ENCODE results near the gene CSKMT.
"Not testable (repeated sequence)": the region's sequence is repeated elsewhere in the genome, so short reads cannot be mapped to it uniquely, and the experiment has no call there.

Gene CSKMT

DNA sequence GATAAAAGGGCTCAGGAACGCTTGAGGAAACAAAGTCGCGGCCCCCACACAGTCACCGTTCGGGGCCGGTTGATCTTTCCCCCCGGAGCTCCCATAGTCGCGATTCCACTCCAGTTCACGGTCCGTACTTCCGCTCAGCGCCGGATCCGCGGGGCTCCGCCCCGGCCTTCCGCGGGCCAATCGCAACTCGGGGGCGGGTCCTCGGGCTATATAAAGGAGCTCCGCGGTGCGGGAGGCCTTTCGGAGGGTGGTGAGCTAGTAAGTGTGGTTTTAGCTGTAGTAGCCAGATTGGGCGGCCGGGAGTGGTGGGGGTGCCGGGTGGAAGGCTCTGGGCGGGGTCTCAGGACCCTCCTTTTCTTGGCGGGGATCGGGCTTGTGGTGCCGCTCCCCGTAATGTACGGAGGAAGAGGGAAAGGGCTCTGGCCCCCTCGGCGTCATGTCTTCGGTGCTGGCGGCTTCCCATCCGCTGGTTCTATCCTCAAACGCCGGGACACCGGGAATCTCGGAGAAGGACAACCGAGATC lies at the start of gene CSKMT, which contains the start of gene C11orf98:
TSS of gene CSKMT (plus strand) at position 238 of the 524 bp plus-strand sequence. CDS start 568 bp downstream, outside the sequence.
TSS of gene C11orf98 (minus strand) at position 136 of the 524 bp plus-strand sequence. CDS start at position 95, 41 bp downstream.
- peak within 1 kb of the TSS; percentile 96 for H3K4me3 ChIP-seq (ENCODE audit: control insufficient read depth, low read depth, low read length)
- no peak for TF ChIP-seq CTCF (IDR thresholded peaks at IDR 0.05; ENCODE audit: control insufficient read depth, insufficient read depth, low read depth, low read length, missing control alignments)
- peak; percentile 71 for DNase-seq (ENCODE audit: low read depth)

- no peak for TF ChIP-seq CTCF (IDR thresholded peaks at IDR 0.05; ENCODE audit: control insufficient read depth, insufficient read depth, low read depth, low read length, missing control alignments)
- no peak overlapping the region for H3K4me3 ChIP-seq (ENCODE audit: control insufficient read depth, low read depth, low read length)
- DNase-seq (ENCODE audit: low read depth) = no peak
Observed at GRCh38 chr11:62615521-62615920, 49.6 kb upstream of the CSKMT start.

DNA sequence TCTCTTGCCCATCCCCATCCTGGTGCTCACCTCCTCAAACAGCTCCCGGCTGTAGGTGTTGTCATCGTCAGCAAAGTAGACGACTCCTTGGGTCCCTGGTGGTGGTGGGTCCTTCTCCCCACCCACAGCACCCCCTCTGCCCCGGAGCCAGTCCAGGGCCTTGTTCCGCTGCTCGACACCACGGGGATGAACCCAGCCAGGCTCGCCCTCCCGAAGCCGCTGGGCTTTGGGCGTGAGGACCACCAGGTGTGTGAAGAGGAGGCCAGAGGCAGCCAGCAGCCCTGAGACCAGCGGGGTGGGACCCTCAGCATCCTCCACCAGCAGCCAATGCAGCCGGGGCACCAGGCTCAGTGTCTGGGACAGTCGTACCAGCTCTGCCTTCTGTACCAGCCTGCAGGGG lies 48.2 kb upstream of the CSKMT start:
- not testable (repeated sequence) for H3K4me3 ChIP-seq (ENCODE audit: control insufficient read depth, low read depth, low read length); DNase-seq (ENCODE audit: low read depth)

DNA sequence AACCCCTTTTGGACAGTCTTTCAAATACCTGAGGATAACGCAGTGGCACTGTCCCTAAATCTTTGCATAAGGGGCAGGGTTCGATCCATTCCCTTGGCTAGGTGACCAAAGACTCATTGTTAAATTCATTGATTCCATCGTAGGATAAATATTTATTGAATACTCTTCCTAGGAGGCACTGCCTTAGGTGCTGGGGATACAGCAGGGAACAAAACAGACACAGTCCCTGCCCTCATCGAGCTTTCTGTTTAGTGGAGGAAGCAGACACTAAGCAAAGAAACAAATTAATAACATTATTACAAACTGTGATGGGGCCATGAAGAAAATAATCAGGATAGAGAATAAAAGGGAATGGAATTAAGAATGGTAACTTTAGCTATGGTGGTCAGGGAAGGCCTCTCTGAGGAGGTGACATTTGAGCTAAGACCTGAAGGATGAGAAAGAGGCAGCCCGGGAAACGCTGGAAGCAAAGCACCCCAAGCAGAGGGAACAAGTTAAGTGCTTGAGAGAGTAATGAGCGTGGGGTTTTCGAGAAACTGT lies 44.0 kb upstream of the CSKMT start:
- peak overlapping the region; percentile 61 for H3K4me3 ChIP-seq (ENCODE audit: control insufficient read depth, low read depth, low read length)
- DNase-seq (ENCODE audit: low read depth) = no peak
- no peak for TF ChIP-seq CTCF (IDR thresholded peaks at IDR 0.05; ENCODE audit: control insufficient read depth, insufficient read depth, low read depth, low read length, missing control alignments)

- peak; percentile 6 for TF ChIP-seq CTCF (IDR thresholded peaks at IDR 0.05; ENCODE audit: control insufficient read depth, insufficient read depth, low read depth, low read length, missing control alignments)
- DNase-seq (ENCODE audit: low read depth) = peak; percentile 91
- H3K4me3 ChIP-seq (ENCODE audit: control insufficient read depth, low read depth, low read length) = peak within 1 kb of the TSS; percentile 61
Observed at GRCh38 chr11:62621567-62622470, 43.3 kb upstream of the CSKMT start, which contains the start of gene B3GAT3. B3GAT3 (minus strand) TSS chr11:62621986; CDS start chr11:62621947, 39 bp downstream.

- no peak overlapping the region; the same call in 1 of the 2 replicates for H3K4me3 ChIP-seq (ENCODE audit: control insufficient read depth, low read depth, low read length)
- DNase-seq (ENCODE audit: low read depth) = no peak
Observed at GRCh38 chr11:62622476-62623089, 42.5 kb upstream of the CSKMT start.

More at GRCh38 chr11:62622476-62623089, 42.5 kb upstream of the CSKMT start:
- TF ChIP-seq CTCF (IDR thresholded peaks at IDR 0.05; ENCODE audit: control insufficient read depth, insufficient read depth, low read depth, low read length, missing control alignments) = no peak
